HepG2 (cell line): ENCODE results near the gene NFATC3. TPM values are rescaled to one million over a fixed set of nuclear protein-coding genes. Genes with fewer than 3 reads are reported as not detected.
A peak's percentile ranks its signal among the peaks of the same experiment; 100 is the strongest.

Experiments used
- AFF4 ChIP-seq: sonication (generic); formaldehyde crosslinking; IDR thresholded peaks from 2 replicates; pipeline ENCODE4 v1.4.0; 2020; ENCODE audit warnings: missing genetic modification reagents
- BRF2 ChIP-seq: sonication (generic); formaldehyde crosslinking; IDR thresholded peaks from 2 replicates; pipeline ENCODE4 v1.8.1; 2022; ENCODE audit warnings: mild to moderate bottlenecking, missing genetic modification reagents
- CAMTA2 ChIP-seq: sonication (generic); formaldehyde crosslinking; IDR thresholded peaks from 2 replicates; pipeline ENCODE4 v1.4.0; 2020; ENCODE audit warnings: mild to moderate bottlenecking, missing genetic modification reagents, borderline replicate concordance
- DDIT3 ChIP-seq: sonication (generic); formaldehyde crosslinking; IDR thresholded peaks from 2 replicates; pipeline ENCODE4 v1.4.0; 2020; ENCODE audit warnings: mild to moderate bottlenecking, missing genetic modification reagents
- DMAP1 ChIP-seq: IDR thresholded peaks from 2 replicates; pipeline ENCODE4 v1.6.1; 2016
- ISL2 ChIP-seq: sonication (generic); formaldehyde crosslinking; IDR thresholded peaks from 2 replicates; pipeline ENCODE4 v1.5.0; 2020; ENCODE audit warnings: missing genetic modification reagents
- KLF11 ChIP-seq: IDR thresholded peaks from 2 replicates; pipeline ENCODE4 v1.6.1; 2016; ENCODE audit warnings: missing compliant biosample characterization
- POLR2A ChIP-seq, 2 experiments: IDR thresholded peaks; 2 replicates each; pipeline ENCODE4 v1.6.1; 2011; ENCODE audit warnings: low read depth in 2 of 2, low read length in 2 of 2, mild to moderate bottlenecking in 1 of 2, moderate library complexity in 1 of 2; ENCODE audit not compliant: insufficient read depth in 1 of 2
- RERE ChIP-seq: IDR thresholded peaks from 2 replicates; pipeline ENCODE4 v1.6.1; 2016; ENCODE audit warnings: low read depth, missing genetic modification reagents, missing compliant biosample characterization
- TEAD3 ChIP-seq: optimal IDR thresholded peaks from 2 replicates; pipeline ENCODE3; 2016; ENCODE audit warnings: borderline replicate concordance
- ZNF274 ChIP-seq: sonication (generic); formaldehyde crosslinking; IDR thresholded peaks from 2 replicates; pipeline ENCODE4 v1.5.1; 2020; ENCODE audit warnings: mild to moderate bottlenecking, missing genetic modification reagents
- ZNF280D ChIP-seq: sonication (generic); formaldehyde crosslinking; IDR thresholded peaks from 2 replicates; pipeline ENCODE4 v1.5.1; 2020; ENCODE audit warnings: mild to moderate bottlenecking, missing genetic modification reagents
- ZNF30 ChIP-seq: sonication (generic); formaldehyde crosslinking; IDR thresholded peaks from 2 replicates; pipeline ENCODE4 v1.5.0; 2020; ENCODE audit warnings: mild to moderate bottlenecking, missing genetic modification reagents
- ZNF468 ChIP-seq: sonication (generic); formaldehyde crosslinking; IDR thresholded peaks from 2 replicates; pipeline ENCODE4 v1.8.0; 2022; ENCODE audit warnings: mild to moderate bottlenecking, moderate library complexity, missing genetic modification reagents
- ZNF484 ChIP-seq: sonication (generic); formaldehyde crosslinking; IDR thresholded peaks from 2 replicates; pipeline ENCODE4 v1.5.1; 2020; ENCODE audit warnings: mild to moderate bottlenecking, low read depth, missing genetic modification reagents, borderline replicate concordance
- ZNF709 ChIP-seq: sonication (generic); formaldehyde crosslinking; IDR thresholded peaks from 2 replicates; pipeline ENCODE4 v1.5.0; 2020; ENCODE audit warnings: mild to moderate bottlenecking, missing genetic modification reagents
- polyA plus RNA-seq, 8 experiments: library from polyadenylated mRNA; depleted of rRNA in 3 of 8; stranded (reverse) in 7 of 8; unstranded in 1 of 8; fragments of >200 nt; fragmentation: Illumina TruSeq in 4 of 8; extraction: Trizol in 4 of 8; gene quantifications; 2 replicates each; pipeline versions ENCODE4 v1.2.1 to v1.2.3, GENCODE V29; 2011 to 2016; ENCODE audit warnings: low read depth in 4 of 8, missing spikeins in 1 of 8, mixed read lengths in 1 of 8; ENCODE audit not compliant: insufficient read depth in 1 of 8
- total RNA-seq, 5 experiments: library from RNA; depleted of rRNA; stranded (reverse); fragments of >200 nt; fragmentation: Illumina TruSeq; extraction: Trizol; gene quantifications; 2 replicates each; pipeline ENCODE4 v1.2.3, GENCODE V29; 2016; ENCODE audit warnings: low read depth in 1 of 5

NFATC3 gene
- total and polyA plus RNA-seq, 2 of the 13 experiments (the other 11 are each of a cell fraction or from before 2014, with no cell fraction given) = 52.6 to 62.7 TPM

GRCh38 chr16:68236137-68236825, 151.1 kb downstream of the NFATC3 start (continued):
- TF ChIP-seq ZNF274 (no peak; the same call in 1 of the 2 replicates), TEAD3 (CRISPR knock-in tag) (no peak), KLF11 (CRISPR knock-in tag) (no peak), ZNF30 (CRISPR knock-in tag) (no peak), CAMTA2 (CRISPR knock-in tag) (peak; percentile 98), AFF4 (CRISPR knock-in tag) (no peak), ZNF280D (CRISPR knock-in tag) (peak; percentile 79; the same call in 1 of the 2 replicates), ISL2 (CRISPR knock-in tag) (no peak; the same call in 1 of the 2 replicates), ZNF484 (CRISPR knock-in tag) (peak; percentile 80; the same call in 1 of the 2 replicates), POLR2A (IDR thresholded peaks at IDR 0.05; ENCODE audit: insufficient read depth in 1 of 2, low read depth in 2 of 2, low read length in 2 of 2) (peak in 1 of 2 experiments; percentile 70; a peak in 2 of 4 replicates), ZNF468 (CRISPR knock-in tag) (no peak; the same call in 1 of the 2 replicates), DMAP1 (CRISPR knock-in tag) (no peak; the same call in 1 of the 2 replicates), RERE (CRISPR knock-in tag) (no peak), BRF2 (CRISPR knock-in tag) (no peak), ZNF709 (CRISPR knock-in tag) (peak; percentile 82), DDIT3 (no peak)
